Measurements from ENCODE around the gene LPP. TPM values are rescaled to one million over a fixed set of nuclear protein-coding genes. Genes with fewer than 3 reads are reported as not detected.

LPP gene
- total RNA-seq, 6 donors from 2014 or later = 86.0 to 196 (median 160) TPM

DNA sequence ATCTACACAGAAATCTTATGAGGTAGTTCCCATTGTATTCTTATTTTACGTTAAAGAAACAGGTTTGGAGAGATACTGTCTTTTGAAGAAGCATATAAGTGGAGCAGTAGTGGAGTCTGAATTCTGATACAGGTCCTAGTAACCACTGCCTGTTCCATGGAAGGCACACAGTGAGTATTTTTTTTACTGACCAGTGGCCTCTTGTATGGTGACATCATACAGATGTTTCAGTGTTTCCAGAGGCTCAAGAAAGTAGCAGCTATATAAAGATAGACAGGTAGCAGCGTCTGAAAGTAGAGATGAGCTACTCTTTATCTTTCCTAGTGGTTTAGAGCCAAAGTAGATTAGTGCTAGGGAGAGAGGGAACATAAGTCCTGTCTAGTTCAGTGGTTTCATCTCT, 173.5 kb downstream of the LPP start:
- ATAC-seq (ENCODE audit: low FRiP score in 2 of 2) (no peak), DNase-seq (no peak)
- peaks cover 0 to 8% (median 7%) of the 10 kb centered on the region in 4 donors for H3K4me1 ChIP-seq
- 90 to 93% methylated on average over 2 of the region's 2 CpGs for WGBS, 2 donors
- no peaks in the 10 kb centered on the region for H3K27me3 ChIP-seq
- peaks cover 0 to 5% (median 0%) of the 10 kb centered on the region in 4 donors for H3K36me3 ChIP-seq
- no peak for TF ChIP-seq POLR2AphosphoS5 (IDR thresholded peaks at IDR 0.05)
- TF ChIP-seq POLR2A (IDR thresholded peaks at IDR 0.05) = no peak
- TF ChIP-seq CTCF (IDR thresholded peaks at IDR 0.05) = no peak
- TF ChIP-seq EP300 (IDR thresholded peaks at IDR 0.05) = no peak
- H3K27ac ChIP-seq = no peak overlapping the region
- no peak overlapping the region for H3K4me3 ChIP-seq
- H3K9me3 ChIP-seq = no peaks in the 10 kb centered on the region

DNA sequence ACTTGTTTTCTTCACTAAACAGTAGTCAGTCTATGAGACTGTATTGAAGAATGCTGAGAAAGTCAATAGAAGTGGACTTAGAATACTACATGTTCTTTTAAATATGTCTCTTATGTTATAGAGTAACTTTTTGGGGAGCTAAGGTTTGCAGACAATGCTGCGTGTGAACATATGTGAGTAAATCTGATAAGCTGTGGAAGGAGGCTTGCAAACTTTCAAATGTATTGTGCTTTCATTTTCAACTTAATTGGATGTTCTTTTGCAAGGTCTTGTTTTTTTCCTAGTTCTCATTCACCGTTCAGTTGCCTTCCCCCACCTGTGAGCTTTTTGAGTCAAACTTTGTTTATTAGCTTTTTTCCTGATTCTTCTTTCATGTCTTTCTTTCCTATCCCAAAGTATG, 176.2 kb downstream of the LPP start:
- Histone ChIP-seq H3K4me1 (peaks cover 0 to 8% (median 7%) of the 10 kb centered on the region in 4 donors), H3K4me3 (no peak overlapping the region), H3K27ac (no peak overlapping the region), H3K27me3 (no peaks in the 10 kb centered on the region), H3K9me3 (no peaks in the 10 kb centered on the region), H3K36me3 (peaks cover 0 to 5% (median 0%) of the 10 kb centered on the region in 4 donors)
- ATAC-seq (ENCODE audit: low FRiP score in 2 of 2) = no peak
- 76% methylated on average over 2 of the region's 2 CpGs for WGBS, 2 donors
- TF ChIP-seq POLR2AphosphoS5 (IDR thresholded peaks at IDR 0.05) (no peak), EP300 (IDR thresholded peaks at IDR 0.05) (no peak), CTCF (IDR thresholded peaks at IDR 0.05) (no peak), POLR2A (IDR thresholded peaks at IDR 0.05) (no peak)
- no peak for DNase-seq

GRCh38 chr3:188331166-188331565, 177.2 kb downstream of the LPP start:
- no peak for TF ChIP-seq POLR2AphosphoS5 (IDR thresholded peaks at IDR 0.05)
- no peak for TF ChIP-seq POLR2A (IDR thresholded peaks at IDR 0.05)
- TF ChIP-seq CTCF (IDR thresholded peaks at IDR 0.05) = no peak
- Histone ChIP-seq H3K4me3 (no peak overlapping the region), H3K4me1 (peaks cover 0 to 4% (median 2%) of the 10 kb centered on the region in 4 donors), H3K27ac (no peak overlapping the region), H3K36me3 (peaks cover 0 to under 1% (median 0%) of the 10 kb centered on the region in 4 donors), H3K27me3 (no peaks in the 10 kb centered on the region), H3K9me3 (no peaks in the 10 kb centered on the region)
- WGBS, 2 donors = 100% methylated on average over 1 of the region's 1 CpG
- ATAC-seq (ENCODE audit: low FRiP score in 2 of 2) (no peak), DNase-seq (no peak)

DNA sequence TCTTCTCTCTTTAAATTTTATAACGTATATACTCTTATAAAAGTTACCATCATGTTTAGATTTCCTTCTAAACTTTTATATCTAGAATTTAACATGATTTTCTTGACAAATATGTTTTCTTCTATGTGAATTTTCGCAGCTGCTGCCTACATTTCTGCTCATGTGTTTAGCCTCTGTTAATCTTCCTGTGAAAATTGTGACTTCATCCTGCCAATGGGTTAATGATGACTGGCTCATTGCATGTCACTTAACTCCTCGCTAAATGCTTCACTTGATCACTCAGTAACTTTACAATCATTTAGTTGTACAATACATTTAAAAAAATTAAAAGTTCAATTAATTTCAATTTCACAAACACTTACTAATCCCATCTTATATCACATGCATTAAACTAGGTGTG, 178.1 kb downstream of the LPP start:
- no peaks in the 10 kb centered on the region for H3K4me1 ChIP-seq
- no peak overlapping the region for H3K27ac ChIP-seq
- TF ChIP-seq EP300 (IDR thresholded peaks at IDR 0.05) = no peak
- no peak for TF ChIP-seq POLR2AphosphoS5 (IDR thresholded peaks at IDR 0.05)
- TF ChIP-seq CTCF (IDR thresholded peaks at IDR 0.05) = no peak
- no peak for TF ChIP-seq POLR2A (IDR thresholded peaks at IDR 0.05)
- ATAC-seq (ENCODE audit: low FRiP score in 2 of 2) = no peak
- H3K9me3 ChIP-seq = no peaks in the 10 kb centered on the region
- 96 to 100% methylated on average over 3 of the region's 3 CpGs for WGBS, 2 donors
- no peaks in the 10 kb centered on the region for H3K36me3 ChIP-seq
- no peak overlapping the region for H3K4me3 ChIP-seq
- no peak for DNase-seq
- H3K27me3 ChIP-seq = no peaks in the 10 kb centered on the region

GRCh38 chr3:188335656-188336055, 181.7 kb downstream of the LPP start:
- 94% methylated on average over 3 of the region's 3 CpGs for WGBS, 2 donors
- Histone ChIP-seq H3K9me3 (no peaks in the 10 kb centered on the region), H3K4me1 (peaks cover 4 to 23% (median 14%) of the 10 kb centered on the region in 4 donors), H3K27ac (no peak overlapping the region), H3K36me3 (no peaks in the 10 kb centered on the region), H3K4me3 (no peak overlapping the region), H3K27me3 (no peaks in the 10 kb centered on the region)
- TF ChIP-seq EP300 (IDR thresholded peaks at IDR 0.05) (no peak), POLR2A (IDR thresholded peaks at IDR 0.05) (no peak), POLR2AphosphoS5 (IDR thresholded peaks at IDR 0.05) (no peak), CTCF (IDR thresholded peaks at IDR 0.05) (no peak)
- DNase-seq (no peak), ATAC-seq (ENCODE audit: low FRiP score in 2 of 2) (no peak)
